Neuronal stem cell (in vitro differentiated cells): ENCODE data around the gene CTRB1.

ENCODE experiments used
- DNase-seq: peaks from one replicate; pipeline ENCODE4 v3.0.0-alpha.2; 2013; ENCODE audit warnings: low spot score
- H2AFZ ChIP-seq: one replicate; pipeline ENCODE4 v1.6.1; 2013; ENCODE audit warnings: mild to moderate bottlenecking, low read length, inconsistent platforms
- H2AK5ac ChIP-seq: 2 replicates; pipeline ENCODE4 v1.6.1; 2013; ENCODE audit warnings: low read depth, mild to moderate bottlenecking, inconsistent platforms, low read length, moderate library complexity, mixed read lengths
- H2BK120ac ChIP-seq: 2 replicates; pipeline ENCODE4 v1.6.1; 2013; ENCODE audit warnings: low read depth, mild to moderate bottlenecking, inconsistent platforms, low read length, moderate library complexity, mixed read lengths
- H2BK12ac ChIP-seq: one replicate; pipeline ENCODE4 v1.6.1; 2013; ENCODE audit warnings: low read length, inconsistent platforms
- H2BK15ac ChIP-seq: 2 replicates; pipeline ENCODE4 v1.6.1; 2013; ENCODE audit warnings: mild to moderate bottlenecking, low read length, inconsistent platforms, mixed read lengths
- H2BK5ac ChIP-seq: one replicate; pipeline ENCODE4 v1.6.1; 2013; ENCODE audit warnings: inconsistent platforms, mild to moderate bottlenecking, low read length, moderate library complexity
- H3K14ac ChIP-seq: one replicate; pipeline ENCODE4 v1.6.1; 2013; ENCODE audit warnings: low read length, inconsistent platforms
- H3K18ac ChIP-seq: 2 replicates; pipeline ENCODE4 v1.6.1; 2013; ENCODE audit warnings: low read length, inconsistent platforms
- H3K23ac ChIP-seq: 2 replicates; pipeline ENCODE4 v1.6.1; 2013; ENCODE audit warnings: low read depth, mild to moderate bottlenecking, mixed read lengths, low read length, inconsistent platforms; ENCODE audit not compliant: poor library complexity
- H3K27ac ChIP-seq: replicated peaks from 3 replicates; pipeline ENCODE4 v1.5.1; 2013; ENCODE audit warnings: low read length, inconsistent platforms
- H3K27me3 ChIP-seq, 3 experiments: 2 replicates each; pipeline ENCODE4 v1.6.1; 2013; ENCODE audit warnings: low read length in 3 of 3, mild to moderate bottlenecking in 2 of 3, inconsistent platforms in 1 of 3, low read depth in 1 of 3, mixed read lengths in 1 of 3, moderate library complexity in 1 of 3; ENCODE audit not compliant: control insufficient read depth in 3 of 3, insufficient read depth in 3 of 3
- H3K36me3 ChIP-seq, 2 donors: replicated peaks in 1 of 2; 2 replicates each; pipeline ENCODE4 v1.6.1; 2013; ENCODE audit warnings: low read length in 2 of 2; ENCODE audit not compliant: control insufficient read depth in 2 of 2, insufficient read depth in 2 of 2
- H3K4ac ChIP-seq: 2 replicates; pipeline ENCODE4 v1.6.1; 2013; ENCODE audit warnings: inconsistent platforms, mild to moderate bottlenecking, low read length, moderate library complexity
- H3K4me1 ChIP-seq, 2 donors: 1 replicate in 1 of 2; 2 replicates in 1 of 2; pipeline ENCODE4 v1.6.1; 2013; ENCODE audit warnings: low read length in 2 of 2, low read depth in 1 of 2; ENCODE audit not compliant: control insufficient read depth in 2 of 2, insufficient read depth in 1 of 2
- H3K4me2 ChIP-seq: one replicate; pipeline ENCODE4 v1.6.1; 2013; ENCODE audit warnings: mild to moderate bottlenecking, low read length, inconsistent platforms; ENCODE audit not compliant: insufficient read depth, poor library complexity, severe bottlenecking
- H3K4me3 ChIP-seq, 2 donors: 2 replicates each; pipeline ENCODE4 v1.5.1; 2013; ENCODE audit warnings: low read length in 2 of 2, mild to moderate bottlenecking in 2 of 2, inconsistent platforms in 1 of 2, moderate library complexity in 1 of 2
- H3K79me1 ChIP-seq: one replicate; pipeline ENCODE4 v1.6.1; 2013; ENCODE audit warnings: low read depth, mild to moderate bottlenecking, inconsistent platforms, low read length, moderate library complexity
- H3K9ac ChIP-seq: one replicate; pipeline ENCODE4 v1.6.1; 2013; ENCODE audit warnings: mild to moderate bottlenecking, low read depth, low read length, inconsistent platforms; ENCODE audit not compliant: poor library complexity
- H3K9me3 ChIP-seq, 2 donors: replicated peaks in 1 of 2; 2 replicates each; pipeline versions ENCODE3 to v1.6.1; 2013; ENCODE audit warnings: low read length in 2 of 2, mild to moderate bottlenecking in 2 of 2, inconsistent platforms in 1 of 2, low read depth in 1 of 2, mixed read lengths in 1 of 2, moderate library complexity in 1 of 2; ENCODE audit not compliant: control insufficient read depth in 2 of 2, insufficient read depth in 1 of 2
- H4K8ac ChIP-seq: one replicate; pipeline ENCODE4 v1.6.1; 2013; ENCODE audit warnings: low read depth, mild to moderate bottlenecking, inconsistent platforms, low read length, moderate library complexity
- H4K91ac ChIP-seq: one replicate; pipeline ENCODE4 v1.6.1; 2013; ENCODE audit warnings: low read length, low read depth, mild to moderate bottlenecking, inconsistent platforms; ENCODE audit not compliant: poor library complexity
- WGBS, 2 donors: extraction: QIAGEN DNeasy Blood & Tissue Kit; methylation state at CpG; one replicate each; pipeline ENCODE4 v1.1.7; 2013; ENCODE audit warnings: missing lambda C conversion rate in 2 of 2, mixed read lengths in 1 of 2; ENCODE audit not compliant: insufficient read length in 2 of 2, insufficient replicate concordance in 1 of 2; ENCODE audit errors: extremely low coverage in 2 of 2; 5-methylcytosine and 5-hydroxymethylcytosine counted together

CTRB1 gene

GRCh38 chr16:75264457-75264998 is 45.7 kb downstream of the CTRB1 start:
- peaks cover 2 to 38% of the 10 kb centered on the region in 2 donors for H3K36me3 ChIP-seq
- peak overlapping the region; percentile 67 for H3K4me2 ChIP-seq
- H4K8ac ChIP-seq, result no peak overlapping the region
- H3K18ac ChIP-seq, result no peak overlapping the region
- no CpG with 5 or more reads among the region's 14 CpGs for WGBS, 2 donors
- H2BK120ac ChIP-seq, result no peak overlapping the region
- peak overlapping the region; percentile 80 for H3K23ac ChIP-seq
- no peak overlapping the region for H3K4ac ChIP-seq
- peaks cover 35% of the 10 kb centered on the region for H3K79me1 ChIP-seq
- peaks cover 21 to 40% of the 10 kb centered on the region in 2 donors for H3K4me1 ChIP-seq
- no peak overlapping the region for H2BK5ac ChIP-seq
- H3K27ac ChIP-seq, result no peak overlapping the region
- H2AFZ ChIP-seq, result no peak overlapping the region
- H2AK5ac ChIP-seq, result peak overlapping the region; percentile 12
- peak overlapping the region; percentile 93 to 97 for H3K4me3 ChIP-seq
- peak overlapping the region; percentile 92 for H3K9ac ChIP-seq
- no peak overlapping the region for H2BK15ac ChIP-seq
- no peaks in the 10 kb centered on the region for H3K27me3 ChIP-seq
- no peaks in the 10 kb centered on the region for H3K9me3 ChIP-seq
- DNase-seq, result no peak
- H4K91ac ChIP-seq, result no peak overlapping the region
- H2BK12ac ChIP-seq, result no peak overlapping the region
- no peak overlapping the region for H3K14ac ChIP-seq

- no peak overlapping the region for H4K91ac ChIP-seq
- H3K18ac ChIP-seq, result peak overlapping the region; percentile 39
- H3K4me2 ChIP-seq, result peak overlapping the region; percentile 67
- peaks cover 21 to 40% of the 10 kb centered on the region in 2 donors for H3K4me1 ChIP-seq
- peak overlapping the region; percentile 93 to 97 for H3K4me3 ChIP-seq
- H3K27me3 ChIP-seq, result no peaks in the 10 kb centered on the region
- H3K9me3 ChIP-seq, result no peaks in the 10 kb centered on the region
- no peak overlapping the region for H3K23ac ChIP-seq
- H2BK120ac ChIP-seq, result no peak overlapping the region
- no peak overlapping the region for H4K8ac ChIP-seq
- no peak for DNase-seq
- WGBS, 2 donors, result no CpG with 5 or more reads among the region's 74 CpGs
- H3K36me3 ChIP-seq, result peaks cover 2 to 38% of the 10 kb centered on the region in 2 donors
- no peak overlapping the region for H3K27ac ChIP-seq
- H3K14ac ChIP-seq, result peak overlapping the region; percentile 12
- peak overlapping the region; percentile 92 for H3K9ac ChIP-seq
- no peak overlapping the region for H2BK5ac ChIP-seq
- H2BK12ac ChIP-seq, result no peak overlapping the region
- H3K4ac ChIP-seq, result no peak overlapping the region
- H2AFZ ChIP-seq, result peak overlapping the region; percentile 92
- no peak overlapping the region for H2BK15ac ChIP-seq
- peaks cover 35% of the 10 kb centered on the region for H3K79me1 ChIP-seq
- H2AK5ac ChIP-seq, result peak overlapping the region; percentile 12
These were observed 46.5 kb downstream of the CTRB1 start for GRCh38 chr16:75264999-75265910.

GRCh38 chr16:75265911-75266701 is 47.3 kb downstream of the CTRB1 start:
- Histone ChIP-seq H3K27me3 (no peaks in the 10 kb centered on the region), H3K14ac (no peak overlapping the region), H3K18ac (peak overlapping the region; percentile 99), H3K27ac (no peak overlapping the region), H3K9ac (peak overlapping the region; percentile 86), H3K9me3 (no peaks in the 10 kb centered on the region), H4K8ac (peak overlapping the region; percentile 95), H3K36me3 (peaks cover 2 to 33% of the 10 kb centered on the region in 2 donors), H4K91ac (no peak overlapping the region), H3K4me3 (peak overlapping the region; percentile 93 to 97), H2AFZ (peak overlapping the region; percentile 92), H2BK5ac (peak overlapping the region; percentile 1), H3K4me1 (peaks cover 19 to 37% of the 10 kb centered on the region in 2 donors), H2BK12ac (no peak overlapping the region), H2BK15ac (peak overlapping the region; percentile 30), H3K4ac (peak overlapping the region; percentile 4), H2AK5ac (peak overlapping the region; percentile 17), H3K23ac (peak overlapping the region; percentile 6), H3K79me1 (peaks cover 35% of the 10 kb centered on the region), H2BK120ac (no peak overlapping the region), H3K4me2 (peak overlapping the region; percentile 71)
- no CpG with 5 or more reads among the region's 62 CpGs for WGBS, 2 donors
- peak; percentile 92 for DNase-seq
